HepG2 (cell line): ENCODE results near the gene HDHD3. TPM values are rescaled to one million over a fixed set of nuclear protein-coding genes. Genes with fewer than 3 reads are reported as not detected.

ENCODE experiments used
- ATAC-seq: fragments of 200-7000 bp; cut with Tn5 transposase; 3 replicates; pipeline ENCODE4 v1.9.1; 2020; ENCODE audit warnings: mild to moderate bottlenecking, moderate library complexity
- BruUV-seq: library from RNA; stranded (reverse); fragments of 400-500 nt; replicated peaks from 2 replicates; lab custom pipeline; 2021; lab: Mats Ljungman, UMichigan
- CTCF ChIA-PET: fragments of 300-600 bp; formaldehyde crosslinking; extraction: SDS; loops from one replicate; lab custom pipeline; 2021; ENCODE audit warnings: low total read pairs, inconsistent platforms, low intra/inter-chr PET ratio; lab: Yijun Ruan, JAX
- POLR2A ChIA-PET: fragments of 350-600 bp; sonication (Branson Sonifier 250); formaldehyde crosslinking; loops from one replicate; lab custom pipeline; 2020; ENCODE audit warnings: antibody characterized with exemption, inconsistent platforms; lab: Yijun Ruan, JAX
- DNase-seq: peaks from one replicate; pipeline ENCODE4 v3.0.0-alpha.2; 2015; ENCODE audit warnings: low spot score
- FAIRE-seq: peaks from 3 replicates; lab custom pipeline; 2011; peaks lifted over from hg19 to GRCh38; lab: Jason Lieb, UNC
- H2AFZ ChIP-seq: one replicate; pipeline ENCODE4 v1.6.1; 2011; ENCODE audit warnings: low read length, inconsistent platforms
- H3K27ac ChIP-seq: fragments of 300-600 bp; 3 replicates; pipeline ENCODE4 v1.8.0; 2011; ENCODE audit warnings: mixed run types, mild to moderate bottlenecking, mixed read lengths, low read length, inconsistent platforms; ENCODE audit not compliant: insufficient read depth; ENCODE audit errors: extremely low read length
- H3K27me3 ChIP-seq, 2 experiments: fragments of 200-600 bp in 1 of 2; 2 replicates in 1 of 2; 3 replicates in 1 of 2; pipeline versions ENCODE4 v1.6.0 to v1.8.0; 2011; ENCODE audit warnings: low read length in 2 of 2, mild to moderate bottlenecking in 2 of 2, moderate library complexity in 2 of 2, inconsistent platforms in 1 of 2; ENCODE audit not compliant: insufficient read depth in 2 of 2, control insufficient read depth in 1 of 2
- H3K36me3 ChIP-seq, 2 experiments: fragments of 200-600 bp in 1 of 2; replicated peaks in 1 of 2; 2 replicates in 1 of 2; 3 replicates in 1 of 2; pipeline versions ENCODE4 v1.5.1 to v1.8.0; 2011; ENCODE audit warnings: low read length in 2 of 2, inconsistent platforms in 1 of 2; ENCODE audit not compliant: insufficient read depth in 2 of 2, control insufficient read depth in 1 of 2
- H3K4me1 ChIP-seq: 2 replicates; pipeline ENCODE4 v1.5.1; 2012; ENCODE audit warnings: low read length, inconsistent platforms; ENCODE audit not compliant: insufficient read depth
- H3K4me2 ChIP-seq: 2 replicates; pipeline ENCODE4 v1.6.0; 2011; ENCODE audit warnings: low read depth, low read length, inconsistent platforms
- H3K4me3 ChIP-seq, 3 experiments: fragments of 200-600 bp in 1 of 3; sonication (generic), shearing (Covaris generic) in 1 of 3; replicated peaks in 1 of 3; 2 replicates each; pipeline ENCODE4 v1.5.1; 2011 to 2016; ENCODE audit warnings: low read length in 3 of 3, inconsistent platforms in 2 of 3, low read depth in 2 of 3, mild to moderate bottlenecking in 2 of 3, control low read depth in 1 of 3, mixed read lengths in 1 of 3; ENCODE audit not compliant: insufficient read depth in 1 of 3
- H3K79me2 ChIP-seq: one replicate; pipeline ENCODE4 v1.6.1; 2011; ENCODE audit warnings: low read length, inconsistent platforms; ENCODE audit not compliant: insufficient read depth
- H3K9ac ChIP-seq: 2 replicates; pipeline ENCODE4 v1.6.0; 2011; ENCODE audit warnings: mild to moderate bottlenecking, low read depth, low read length, inconsistent platforms; ENCODE audit not compliant: insufficient read depth
- H3K9me3 ChIP-seq: 2 replicates; pipeline ENCODE4 v1.5.1; 2012; ENCODE audit warnings: mild to moderate bottlenecking, low read length
- H4K20me1 ChIP-seq: 2 replicates; pipeline ENCODE4 v1.6.0; 2011; ENCODE audit warnings: inconsistent platforms, mild to moderate bottlenecking, low read length, moderate library complexity; ENCODE audit not compliant: insufficient read depth
- BORCS8-MEF2B ChIP-seq: sonication (generic); formaldehyde crosslinking; IDR thresholded peaks from 2 replicates; pipeline ENCODE4 v1.8.0; 2022; ENCODE audit warnings: mild to moderate bottlenecking, missing genetic modification reagents
- FOXP1 ChIP-seq, 2 experiments: fragments of 450-650 bp in 1 of 2; IDR thresholded peaks; 2 replicates each; pipeline ENCODE4 v1.6.1; 2017 to 2018; ENCODE audit warnings: antibody characterized with exemption in 1 of 2
- RAD21 ChIP-seq: fragments of 450-650 bp; formaldehyde crosslinking; IDR thresholded peaks from 2 replicates; pipeline ENCODE4 v1.5.0; 2020; ENCODE audit warnings: mild to moderate bottlenecking
- RAD51 ChIP-seq: fragments of 450-650 bp; IDR thresholded peaks from 2 replicates; pipeline ENCODE4 v1.6.1; 2016; ENCODE audit warnings: borderline replicate concordance
- SPEN ChIP-seq: sonication (generic); formaldehyde crosslinking; IDR thresholded peaks from 2 replicates; pipeline ENCODE4 v1.5.1; 2020; ENCODE audit warnings: low read depth, mild to moderate bottlenecking, missing genetic modification reagents
- ZBTB26 ChIP-seq: IDR thresholded peaks from 2 replicates; pipeline ENCODE4 v1.6.1; 2016; ENCODE audit warnings: missing compliant biosample characterization, missing genetic modification reagents, borderline replicate concordance
- ZFX ChIP-seq: sonication (generic); formaldehyde crosslinking; IDR thresholded peaks from 2 replicates; pipeline ENCODE4 v1.4.0; 2020; ENCODE audit warnings: mild to moderate bottlenecking, low read depth, missing genetic modification reagents, moderate library complexity
- ZNF609 ChIP-seq: sonication (generic); formaldehyde crosslinking; IDR thresholded peaks from 2 replicates; pipeline ENCODE4 v1.4.0; 2020; ENCODE audit warnings: mild to moderate bottlenecking, missing genetic modification reagents, borderline replicate concordance
- ZNF7 ChIP-seq: IDR thresholded peaks from 2 replicates; pipeline ENCODE4 v1.6.1; 2016; ENCODE audit warnings: missing biosample characterization, missing genetic modification reagents
- ZNF747 ChIP-seq: sonication (generic); formaldehyde crosslinking; IDR thresholded peaks from 2 replicates; pipeline ENCODE4 v1.8.1; 2023; ENCODE audit warnings: missing genetic modification reagents, mild to moderate bottlenecking, borderline replicate concordance
- ZSCAN20 ChIP-seq: sonication (generic); formaldehyde crosslinking; IDR thresholded peaks from 2 replicates; pipeline ENCODE4 v1.4.0; 2020; ENCODE audit warnings: missing genetic modification reagents, mild to moderate bottlenecking, borderline replicate concordance
- WGBS: methylation state at CpG from one replicate; pipeline ENCODE4 v1.1.6; 2017; ENCODE audit warnings: low lambda C conversion rate; 5-methylcytosine and 5-hydroxymethylcytosine counted together
- in situ Hi-C: cut with HindIII; loops from 2 replicates; pipeline ENCODE4 v1.10.0; 2017; ENCODE audit warnings: low pct_unique_long_range_greater_than_20kb; ENCODE audit not compliant: extremely low pct_ligation_motif_present
- intact Hi-C: fragments of 100-400 bp; cut with micrococcal nuclease; formaldehyde crosslinking; loops from one replicate; pipeline ENCODE4 v1.10.0; 2022; ENCODE audit not compliant: unreplicated experiment
- polyA plus RNA-seq, 8 experiments: library from polyadenylated mRNA; depleted of rRNA in 3 of 8; stranded (reverse) in 7 of 8; unstranded in 1 of 8; fragments of >200 nt; fragmentation: Illumina TruSeq in 4 of 8; extraction: Trizol in 4 of 8; gene quantifications; 2 replicates each; pipeline versions ENCODE4 v1.2.1 to v1.2.3, GENCODE V29; 2011 to 2016; ENCODE audit warnings: low read depth in 4 of 8, missing spikeins in 1 of 8, mixed read lengths in 1 of 8; ENCODE audit not compliant: insufficient read depth in 1 of 8
- total RNA-seq, 5 experiments: library from RNA; depleted of rRNA; stranded (reverse); fragments of >200 nt; fragmentation: Illumina TruSeq; extraction: Trizol; gene quantifications; 2 replicates each; pipeline ENCODE4 v1.2.3, GENCODE V29; 2016; ENCODE audit warnings: low read depth in 1 of 5

HDHD3 gene
- total and polyA plus RNA-seq, 2 of the 13 experiments (the other 11 are each of a cell fraction or from before 2014, with no cell fraction given) = 23.1 to 38.5 TPM

GRCh38 chr9:113369855-113370140 lies 7.0 kb downstream of the HDHD3 start (continued):
- 0 out of 2 replicates have a peak, but pooled peaks have one; percentile 37 for TF ChIP-seq ZNF609 (CRISPR knock-in tag)

GRCh38 chr9:113368982-113369854 lies 7.6 kb downstream of the HDHD3 start:
- FAIRE-seq = no peak
- H2AFZ ChIP-seq = no peak overlapping the region
- no peak for TF ChIP-seq FOXP1 (IDR thresholded peaks at IDR 0.05)
- no peak for TF ChIP-seq FOXP1 (CRISPR knock-in tag; IDR thresholded peaks at IDR 0.05)
- 0 out of 2 replicates have a peak, but pooled peaks have one; percentile 21 for TF ChIP-seq SPEN (CRISPR knock-in tag)
- TF ChIP-seq ZBTB26 (CRISPR knock-in tag) = 0 out of 2 replicates have a peak, but pooled peaks have one; percentile 51
- no peak for TF ChIP-seq RAD21
- 0 out of 2 replicates have a peak, but pooled peaks have one; percentile 32 for TF ChIP-seq ZFX (CRISPR knock-in tag)
- TF ChIP-seq RAD51 = no peak
- TF ChIP-seq ZNF747 (CRISPR knock-in tag) = no peak
- TF ChIP-seq ZSCAN20 (CRISPR knock-in tag) = no peak
- 0 out of 2 replicates have a peak, but pooled peaks have one; percentile 36 for TF ChIP-seq BORCS8-MEF2B
- TF ChIP-seq ZNF7 (CRISPR knock-in tag) = no peak
- TF ChIP-seq, all 625 proteins: peak for 4
- in situ Hi-C loops (no loop called here), intact Hi-C loops (no loop called here)
- peak overlapping the region; percentile 68 for H3K4me2 ChIP-seq
- no peaks in the 10 kb centered on the region for H3K79me2 ChIP-seq
- peaks cover 9% of the 10 kb centered on the region for H4K20me1 ChIP-seq
- BruUV-seq = no TSS peak
- ATAC-seq (peak; percentile 19; the same call in 2 of the 3 replicates), DNase-seq (no peak)
- peak overlapping the region in 2 of 3 experiments; percentile 24 to 43; a peak in 2 of 6 replicates for H3K4me3 ChIP-seq
- H3K4me1 ChIP-seq = peaks cover 76% of the 10 kb centered on the region
- CTCF ChIA-PET = no interaction called here
- no peaks in the 10 kb centered on the region for H3K27me3 ChIP-seq
- POLR2A ChIA-PET = interaction anchor here (0.8 to 2.2 kb wide), 4 partner anchors 18 to 94 kb away, joined by 3 to 6 read pairs (median 4); partner anchors contain the start of genes C9orf43, CDC26 and POLE3
- 32% methylated on average over 12 of the region's 13 CpGs for WGBS
- no peaks in the 10 kb centered on the region for H3K9me3 ChIP-seq
- H3K27ac ChIP-seq = no peak overlapping the region
- H3K36me3 ChIP-seq = peaks cover 0 to under 1% of the 10 kb centered on the region in 2 experiments; a peak in 1 of 5 replicates
- no peak overlapping the region for H3K9ac ChIP-seq
